Smooth muscle cell (in vitro differentiated cells): ENCODE data around the gene CDKAL1. TPM values are rescaled to one million over a fixed set of nuclear protein-coding genes. Genes with fewer than 3 reads are reported as not detected.

ENCODE experiments used
- DNase-seq: peaks from one replicate; lab custom pipeline; 2025; ENCODE audit not compliant: unreplicated experiment; lab: John Stamatoyannopoulos, UW
- H2AFZ ChIP-seq: fragments of 200-600 bp; sonication (generic); 2 replicates; pipeline ENCODE4 v1.6.0; 2016; ENCODE audit warnings: antibody characterized with exemption, low read depth, mild to moderate bottlenecking
- H3F3A ChIP-seq: fragments of 200-600 bp; sonication (generic); 2 replicates; pipeline ENCODE4 v1.6.0; 2017; ENCODE audit warnings: antibody characterized with exemption, low read depth
- H3K27ac ChIP-seq: fragments of 200-600 bp; sonication (generic); 2 replicates; pipeline ENCODE4 v1.5.1; 2016; ENCODE audit warnings: low read depth, mild to moderate bottlenecking
- H3K27me3 ChIP-seq: fragments of 200-600 bp; sonication (generic); 2 replicates; pipeline ENCODE4 v1.6.1; 2016; ENCODE audit warnings: low read depth, mild to moderate bottlenecking
- H3K36me3 ChIP-seq: fragments of 200-600 bp; sonication (generic); 2 replicates; pipeline ENCODE4 v1.5.1; 2016; ENCODE audit warnings: low read depth
- H3K4me1 ChIP-seq: fragments of 200-600 bp; sonication (generic); 2 replicates; pipeline ENCODE4 v1.5.1; 2016; ENCODE audit warnings: low read depth
- H3K4me2 ChIP-seq: fragments of 200-600 bp; sonication (generic); 2 replicates; pipeline ENCODE4 v1.6.0; 2016; ENCODE audit warnings: mild to moderate bottlenecking
- H3K4me3 ChIP-seq: fragments of 200-600 bp; sonication (generic); 2 replicates; pipeline ENCODE4 v1.5.1; 2016; ENCODE audit warnings: mild to moderate bottlenecking
- H3K79me2 ChIP-seq: fragments of 200-600 bp; sonication (generic); 2 replicates; pipeline ENCODE4 v1.6.0; 2016; ENCODE audit warnings: low read depth, mild to moderate bottlenecking
- H3K9ac ChIP-seq: fragments of 200-600 bp; sonication (generic); 2 replicates; pipeline ENCODE4 v1.6.0; 2016; ENCODE audit warnings: low read depth
- H3K9me3 ChIP-seq: fragments of 200-600 bp; sonication (generic); replicated peaks from 2 replicates; pipeline ENCODE4 v1.5.1; 2016; ENCODE audit warnings: low read depth
- H4K20me1 ChIP-seq: fragments of 200-600 bp; sonication (generic); 2 replicates; pipeline ENCODE4 v1.6.0; 2016; ENCODE audit warnings: low read depth
- WGBS: methylation state at CpG from one replicate; pipeline ENCODE4 v1.1.7; 2016; ENCODE audit warnings: low lambda C conversion rate; 5-methylcytosine and 5-hydroxymethylcytosine counted together
- polyA plus RNA-seq: library from polyadenylated mRNA; unstranded; fragments of >200 nt; fragmentation: Nextera tagmentation; extraction: Ambion mirVana; gene quantifications from 2 replicates; pipeline ENCODE4 v1.2.1, GENCODE V29; 2016
- total RNA-seq: library from RNA; depleted of rRNA; stranded (reverse); fragments of >200 nt; gene quantifications from 2 replicates; pipeline ENCODE4 v1.2.3, GENCODE V29; 2014
- TF ChIP-seq, protein P1 (sequence below): fragments of 200-600 bp; sonication (generic); IDR thresholded peaks from 2 replicates; pipeline ENCODE4 v1.5.1; 2017; ENCODE audit warnings: borderline replicate concordance, mild to moderate bottlenecking, antibody characterized with exemption; ENCODE audit not compliant: insufficient read depth, poor library complexity, severe bottlenecking

CDKAL1 gene
- total and polyA plus RNA-seq, 2 experiments from 2014 or later, result 16.5 to 16.6 TPM

- Histone ChIP-seq H3K4me2 (no peak overlapping the region), H4K20me1 (no peaks in the 10 kb centered on the region), H3K79me2 (no peaks in the 10 kb centered on the region), H3F3A (no peaks in the 10 kb centered on the region), H3K9ac (no peak overlapping the region), H2AFZ (no peak overlapping the region), H3K4me1 (no peaks in the 10 kb centered on the region), H3K27me3 (no peaks in the 10 kb centered on the region), H3K36me3 (peaks cover 8% of the 10 kb centered on the region), H3K4me3 (no peak overlapping the region), H3K9me3 (no peaks in the 10 kb centered on the region), H3K27ac (no peak overlapping the region)
- WGBS, result 92% methylated on average over 7 of the region's 7 CpGs
- DNase-seq, result no peak
- TF ChIP-seq, protein P1, sequence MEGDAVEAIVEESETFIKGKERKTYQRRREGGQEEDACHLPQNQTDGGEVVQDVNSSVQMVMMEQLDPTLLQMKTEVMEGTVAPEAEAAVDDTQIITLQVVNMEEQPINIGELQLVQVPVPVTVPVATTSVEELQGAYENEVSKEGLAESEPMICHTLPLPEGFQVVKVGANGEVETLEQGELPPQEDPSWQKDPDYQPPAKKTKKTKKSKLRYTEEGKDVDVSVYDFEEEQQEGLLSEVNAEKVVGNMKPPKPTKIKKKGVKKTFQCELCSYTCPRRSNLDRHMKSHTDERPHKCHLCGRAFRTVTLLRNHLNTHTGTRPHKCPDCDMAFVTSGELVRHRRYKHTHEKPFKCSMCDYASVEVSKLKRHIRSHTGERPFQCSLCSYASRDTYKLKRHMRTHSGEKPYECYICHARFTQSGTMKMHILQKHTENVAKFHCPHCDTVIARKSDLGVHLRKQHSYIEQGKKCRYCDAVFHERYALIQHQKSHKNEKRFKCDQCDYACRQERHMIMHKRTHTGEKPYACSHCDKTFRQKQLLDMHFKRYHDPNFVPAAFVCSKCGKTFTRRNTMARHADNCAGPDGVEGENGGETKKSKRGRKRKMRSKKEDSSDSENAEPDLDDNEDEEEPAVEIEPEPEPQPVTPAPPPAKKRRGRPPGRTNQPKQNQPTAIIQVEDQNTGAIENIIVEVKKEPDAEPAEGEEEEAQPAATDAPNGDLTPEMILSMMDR, result no peak
These were observed 366.3 kb downstream of the CDKAL1 start for GRCh38 chr6:20900389-20901160.

DNA sequence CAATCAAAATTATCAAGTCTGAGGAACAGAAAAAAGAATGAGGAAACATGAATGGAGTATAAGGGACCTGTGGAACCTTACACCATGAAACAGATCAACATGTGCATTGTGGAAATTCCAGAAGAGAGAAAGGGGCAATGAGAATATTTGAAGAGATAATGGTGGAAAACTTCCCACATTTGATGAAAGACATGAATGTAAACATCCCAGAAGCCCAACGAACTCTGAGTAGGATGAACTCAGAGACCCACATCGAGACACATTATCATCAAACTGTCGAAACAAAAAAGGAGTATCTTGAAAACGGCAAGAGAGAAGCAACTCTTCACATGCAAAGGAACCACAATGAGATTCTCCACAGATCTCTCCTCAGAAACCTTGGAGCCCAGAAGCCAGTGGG is 371.1 kb downstream of the CDKAL1 start:
- H3K79me2 ChIP-seq, result no peaks in the 10 kb centered on the region
- H3K36me3 ChIP-seq, result peaks cover 10% of the 10 kb centered on the region
- H2AFZ ChIP-seq, result no peak overlapping the region
- no peak for DNase-seq
- H3K4me2 ChIP-seq, result no peak overlapping the region
- TF ChIP-seq, protein P1, result no peak
- no peak overlapping the region for H3K27ac ChIP-seq
- no peaks in the 10 kb centered on the region for H3K4me1 ChIP-seq
- no peaks in the 10 kb centered on the region for H4K20me1 ChIP-seq
- H3K4me3 ChIP-seq, result no peak overlapping the region
- H3K9ac ChIP-seq, result no peak overlapping the region
- H3K27me3 ChIP-seq, result no peaks in the 10 kb centered on the region
- no peaks in the 10 kb centered on the region for H3F3A ChIP-seq
- 75% methylated on average over 4 of the region's 4 CpGs for WGBS
- no peaks in the 10 kb centered on the region for H3K9me3 ChIP-seq

DNA sequence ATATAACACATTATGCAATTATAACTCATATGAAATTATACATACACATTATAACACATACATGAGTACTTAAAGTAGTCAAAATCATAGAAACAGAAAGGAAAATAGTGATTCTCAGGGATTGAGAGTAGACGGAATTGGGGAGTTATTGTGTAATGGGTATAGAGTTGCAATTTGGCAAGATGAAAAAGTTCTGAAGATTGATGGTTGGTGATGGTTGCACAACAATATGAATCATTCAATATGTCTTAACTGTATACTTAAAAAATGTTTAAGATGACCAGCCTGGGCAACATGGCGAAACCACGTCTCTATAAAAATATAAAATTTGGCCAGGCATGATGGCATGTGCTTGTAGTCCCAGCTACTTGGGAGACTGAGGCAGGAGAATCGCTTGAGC is 372.7 kb downstream of the CDKAL1 start:
- no peaks in the 10 kb centered on the region for H3K79me2 ChIP-seq
- no peak overlapping the region for H3K4me3 ChIP-seq
- H3K9me3 ChIP-seq, result no peaks in the 10 kb centered on the region
- no peak overlapping the region for H2AFZ ChIP-seq
- no peak for DNase-seq
- WGBS, result 90% methylated on average over 4 of the region's 4 CpGs
- peaks cover 10% of the 10 kb centered on the region for H3K36me3 ChIP-seq
- H3F3A ChIP-seq, result no peaks in the 10 kb centered on the region
- H3K27me3 ChIP-seq, result no peaks in the 10 kb centered on the region
- H3K4me1 ChIP-seq, result no peaks in the 10 kb centered on the region
- TF ChIP-seq, protein P1, result no peak
- no peaks in the 10 kb centered on the region for H4K20me1 ChIP-seq
- H3K27ac ChIP-seq, result no peak overlapping the region
- no peak overlapping the region for H3K9ac ChIP-seq
- H3K4me2 ChIP-seq, result no peak overlapping the region
